Neural progenitor cell (in vitro differentiated cells): Measurements from ENCODE around the gene ZSCAN10. TPM values are rescaled to one million over a fixed set of nuclear protein-coding genes. Genes with fewer than 3 reads are reported as not detected.

Experiments
- DNase-seq: peaks from one replicate; pipeline ENCODE4 v3.0.0-alpha.2; 2016; ENCODE audit warnings: low spot score
- H2AFZ ChIP-seq: fragments of 200-600 bp; sonication (generic); replicated peaks from 2 replicates; pipeline ENCODE4 v1.6.1; 2016; ENCODE audit warnings: antibody characterized with exemption
- H3F3A ChIP-seq: fragments of 200-600 bp; sonication (generic); 2 replicates; pipeline ENCODE4 v1.6.1; 2016; ENCODE audit warnings: antibody characterized with exemption, low read depth
- H3K27ac ChIP-seq: fragments of 200-600 bp; sonication (generic); 2 replicates; pipeline ENCODE4 v1.5.1; 2016; ENCODE audit warnings: mild to moderate bottlenecking
- H3K27me3 ChIP-seq: fragments of 200-600 bp; sonication (generic); 2 replicates; pipeline ENCODE4 v1.6.1; 2016; ENCODE audit warnings: mild to moderate bottlenecking, moderate library complexity
- H3K36me3 ChIP-seq: fragments of 200-600 bp; sonication (generic); 2 replicates; pipeline ENCODE4 v1.5.1; 2016
- H3K4me1 ChIP-seq: fragments of 200-600 bp; sonication (generic); 2 replicates; pipeline ENCODE4 v1.6.1; 2016; ENCODE audit warnings: mixed run types
- H3K4me2 ChIP-seq: fragments of 200-600 bp; sonication (generic); 2 replicates; pipeline ENCODE4 v1.6.1; 2016
- H3K4me3 ChIP-seq: fragments of 200-600 bp; sonication (generic); 2 replicates; pipeline ENCODE4 v1.5.1; 2016
- H3K79me2 ChIP-seq: fragments of 200-600 bp; sonication (generic); 2 replicates; pipeline ENCODE4 v1.6.1; 2016; ENCODE audit warnings: low read depth
- H3K9ac ChIP-seq: fragments of 200-600 bp; sonication (generic); 2 replicates; pipeline ENCODE4 v1.6.1; 2016
- H3K9me3 ChIP-seq: fragments of 200-600 bp; sonication (generic); 2 replicates; pipeline ENCODE4 v1.5.1; 2016; ENCODE audit warnings: low read depth
- H4K20me1 ChIP-seq: fragments of 200-600 bp; sonication (generic); 2 replicates; pipeline ENCODE4 v1.6.1; 2016; ENCODE audit warnings: low read depth
- H3K27ac Mint-ChIP-seq: 3 replicates; pipeline ENCODE4 v1.8.0; 2021; ENCODE audit warnings: mixed read lengths
- H3K27me3 Mint-ChIP-seq: 2 replicates; pipeline ENCODE4 v1.8.0; 2022; ENCODE audit warnings: low read depth, mild to moderate bottlenecking, inconsistent platforms, moderate library complexity, mixed read lengths; ENCODE audit not compliant: insufficient read depth
- H3K36me3 Mint-ChIP-seq: 3 replicates; pipeline ENCODE4 v1.8.0; 2021; ENCODE audit warnings: mixed read lengths
- H3K4me1 Mint-ChIP-seq: 3 replicates; pipeline ENCODE4 v1.8.0; 2021; ENCODE audit warnings: mixed read lengths
- H3K4me3 Mint-ChIP-seq: 3 replicates; pipeline ENCODE4 v1.8.0; 2021; ENCODE audit warnings: mild to moderate bottlenecking, moderate library complexity, mixed read lengths
- H3K9me3 Mint-ChIP-seq: 3 replicates; pipeline ENCODE4 v1.8.0; 2020; ENCODE audit warnings: mixed read lengths
- CTCF ChIP-seq: fragments of 200-600 bp; sonication (generic); IDR thresholded peaks from 2 replicates; pipeline ENCODE4 v1.5.1; 2017; ENCODE audit warnings: antibody characterized with exemption, mild to moderate bottlenecking
- EZH2 ChIP-seq: fragments of 200-600 bp; sonication (generic); IDR thresholded peaks from 2 replicates; pipeline ENCODE4 v1.6.1; 2017; ENCODE audit warnings: antibody characterized with exemption, mild to moderate bottlenecking, moderate library complexity
- EZH2phosphoT487 ChIP-seq: fragments of 200-600 bp; sonication (generic); IDR thresholded peaks from 2 replicates; pipeline ENCODE4 v1.6.1; 2017; ENCODE audit warnings: antibody characterized with exemption
- total RNA-seq: library from RNA; depleted of rRNA; stranded (reverse); fragments of >200 nt; gene quantifications from 2 replicates; pipeline ENCODE4 v1.2.3, GENCODE V29; 2015; ENCODE audit warnings: low replicate concordance

The ZSCAN10 gene
- total RNA-seq, 1 donor from 2014 or later: 5.4 TPM

GRCh38 chr16:3063625-3064386, 35.3 kb downstream of the ZSCAN10 start:
- H3K36me3 ChIP-seq: no peaks in the 10 kb centered on the region
- Mint-ChIP-seq H3K36me3 (no peaks in the 10 kb centered on the region), H3K27ac (no peak overlapping the region), H3K27me3 (peaks cover 9% of the 10 kb centered on the region), H3K4me1 (peaks cover 8% of the 10 kb centered on the region), H3K4me3 (no peak overlapping the region), H3K9me3 (no peaks in the 10 kb centered on the region)
- H3F3A ChIP-seq: peaks cover 5% of the 10 kb centered on the region
- H3K27me3 ChIP-seq: peaks cover 24% of the 10 kb centered on the region
- H2AFZ ChIP-seq: no peak overlapping the region
- no peak for DNase-seq
- peaks cover 4% of the 10 kb centered on the region for H3K4me1 ChIP-seq
- no peak overlapping the region for H3K4me3 ChIP-seq
- H3K9me3 ChIP-seq: no peaks in the 10 kb centered on the region
- H3K4me2 ChIP-seq: no peak overlapping the region
- no peaks in the 10 kb centered on the region for H3K79me2 ChIP-seq
- TF ChIP-seq EZH2phosphoT487: no peak
- no peak for TF ChIP-seq EZH2
- no peak for TF ChIP-seq CTCF
- H3K27ac ChIP-seq: no peak overlapping the region
- H3K9ac ChIP-seq: no peak overlapping the region
- H4K20me1 ChIP-seq: no peaks in the 10 kb centered on the region

GRCh38 chr16:3062553-3062952, 36.5 kb downstream of the ZSCAN10 start:
- H3K4me1 ChIP-seq: peaks cover 4% of the 10 kb centered on the region
- H3K4me3 ChIP-seq: no peak overlapping the region
- no peak overlapping the region for H2AFZ ChIP-seq
- H3K4me2 ChIP-seq: no peak overlapping the region
- H3K27me3 ChIP-seq: peaks cover 37% of the 10 kb centered on the region
- Mint-ChIP-seq H3K27ac (no peak overlapping the region), H3K4me3 (no peak overlapping the region), H3K4me1 (peaks cover 8% of the 10 kb centered on the region), H3K27me3 (peaks cover 10% of the 10 kb centered on the region), H3K9me3 (no peaks in the 10 kb centered on the region), H3K36me3 (no peaks in the 10 kb centered on the region)
- peaks cover 9% of the 10 kb centered on the region for H4K20me1 ChIP-seq
- TF ChIP-seq EZH2phosphoT487 (no peak), EZH2 (no peak), CTCF (no peak)
- H3K36me3 ChIP-seq: no peaks in the 10 kb centered on the region
- no peak overlapping the region for H3K9ac ChIP-seq
- H3K79me2 ChIP-seq: no peaks in the 10 kb centered on the region
- peaks cover 5% of the 10 kb centered on the region for H3F3A ChIP-seq
- DNase-seq: no peak
- no peak overlapping the region for H3K27ac ChIP-seq
- H3K9me3 ChIP-seq: no peaks in the 10 kb centered on the region

- no peak overlapping the region for H3K4me2 ChIP-seq
- no peaks in the 10 kb centered on the region for H3K79me2 ChIP-seq
- peaks cover 7% of the 10 kb centered on the region for H3K27me3 Mint-ChIP-seq
- H3K27me3 ChIP-seq: peaks cover 47% of the 10 kb centered on the region
- no peak overlapping the region for H3K27ac ChIP-seq
- no peak for DNase-seq
- peaks cover 5% of the 10 kb centered on the region for H3F3A ChIP-seq
- peak overlapping the region; percentile 82 for H3K4me3 Mint-ChIP-seq
- no peaks in the 10 kb centered on the region for H3K9me3 ChIP-seq
- peaks cover 16% of the 10 kb centered on the region for H4K20me1 ChIP-seq
- TF ChIP-seq CTCF (no peak), EZH2 (no peak), EZH2phosphoT487 (no peak)
- peaks cover 4% of the 10 kb centered on the region for H3K4me1 ChIP-seq
- no peaks in the 10 kb centered on the region for H3K36me3 ChIP-seq
- H3K9ac ChIP-seq: no peak overlapping the region
- no peak overlapping the region for H2AFZ ChIP-seq
- H3K4me3 ChIP-seq: no peak overlapping the region
- no peaks in the 10 kb centered on the region for H3K9me3 Mint-ChIP-seq
- H3K27ac Mint-ChIP-seq: no peak overlapping the region
- H3K4me1 Mint-ChIP-seq: peaks cover 8% of the 10 kb centered on the region
- H3K36me3 Mint-ChIP-seq: no peaks in the 10 kb centered on the region
Observed at GRCh38 chr16:3060339-3061127, 38.6 kb downstream of the ZSCAN10 start.
